ENCODE measurements around the gene HOXB3. TPM values are rescaled to one million over a fixed set of nuclear protein-coding genes. Genes with fewer than 3 reads are reported as not detected.

The HOXB3 gene
- polyA plus RNA-seq, 1 experiment = 33.0 TPM

- Histone ChIP-seq H3K27me3 (ENCODE audit: control insufficient read depth, insufficient read depth, low read length) (no peaks in the 10 kb centered on the region), H3K4me3 (ENCODE audit: low read depth, low read length) (no peak overlapping the region), H3K9me3 (ENCODE audit: control insufficient read depth, insufficient read depth, low read length) (no peaks in the 10 kb centered on the region), H3K27ac (ENCODE audit: low read depth, low read length) (no peak overlapping the region)
- TF ChIP-seq CTCF (IDR thresholded peaks at IDR 0.05; ENCODE audit: low read depth, low read length) = no peak
- ChIA-PET CTCF (interaction anchor here (1.3 kb wide), 1 partner anchor 169 kb away, joined by 3 read pairs; no protein-coding TSS in a partner anchor), POLR2A (interaction anchor here (1.7 to 2.0 kb wide), 2 partner anchors 10 to 36 kb away, joined by 6 to 14 read pairs; no protein-coding TSS in a partner anchor)
- no peak for DNase-seq (ENCODE audit: low read depth, low spot score)
Observed at GRCh38 chr17:48504953-48505352, 85.1 kb downstream of the HOXB3 start.

DNA sequence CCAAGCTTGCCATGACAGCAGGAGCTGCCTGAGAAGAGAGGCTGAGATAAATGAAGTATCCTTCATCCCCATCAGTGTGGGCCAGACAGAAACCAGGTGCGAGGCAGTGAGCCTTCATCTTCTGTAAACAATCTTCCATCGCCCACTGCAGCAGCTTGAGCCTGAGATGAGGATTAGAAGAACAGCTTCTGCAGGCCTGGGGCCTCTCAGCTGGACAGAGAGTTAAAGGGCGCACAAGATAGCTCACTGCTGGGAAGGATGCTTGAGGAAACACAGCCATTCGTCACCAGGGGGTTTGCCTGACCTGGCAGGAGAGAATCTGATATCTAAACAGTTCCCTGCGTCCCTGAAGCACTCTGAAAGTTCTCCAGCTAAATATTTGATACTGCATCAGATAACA lies 86.3 kb downstream of the HOXB3 start:
- peak overlapping the region; percentile 41 for H3K27ac ChIP-seq (ENCODE audit: low read depth, low read length)
- H3K9me3 ChIP-seq (ENCODE audit: control insufficient read depth, insufficient read depth, low read length) = no peaks in the 10 kb centered on the region
- no peak overlapping the region for H3K4me3 ChIP-seq (ENCODE audit: low read depth, low read length)
- ChIA-PET CTCF (interaction anchor here (0.9 to 1.7 kb wide), 7 partner anchors 8 to 168 kb away, joined by 3 to 9 read pairs (median 4); partner anchors contain the start of gene HOXB5), POLR2A (interaction anchor here (0.9 to 2.0 kb wide), 12 partner anchors 9 to 79 kb away, joined by 4 to 14 read pairs (median 5); no protein-coding TSS in a partner anchor)
- no peak for TF ChIP-seq CTCF (IDR thresholded peaks at IDR 0.05; ENCODE audit: low read depth, low read length)
- no peaks in the 10 kb centered on the region for H3K27me3 ChIP-seq (ENCODE audit: control insufficient read depth, insufficient read depth, low read length)
- DNase-seq (ENCODE audit: low read depth, low spot score) = peak; percentile 89

DNA sequence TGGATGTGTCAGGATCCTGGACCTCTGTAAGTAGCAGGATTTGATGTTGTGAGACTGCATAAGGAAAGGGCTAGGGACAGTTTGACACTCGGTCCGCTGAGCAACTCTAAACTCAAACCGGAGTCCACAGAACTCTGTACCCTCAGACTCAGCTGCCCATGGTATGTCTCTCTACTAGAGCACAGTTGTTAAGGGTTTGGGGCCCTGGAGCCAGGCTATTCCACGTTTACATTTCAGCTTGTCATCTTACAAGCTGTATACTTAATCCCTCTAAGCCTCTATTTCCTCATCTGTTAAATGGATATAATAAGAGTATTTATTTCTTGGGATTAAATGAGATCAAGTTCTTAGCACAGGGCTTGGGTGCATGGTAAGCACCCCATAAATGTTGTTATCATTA lies 87.1 kb downstream of the HOXB3 start:
- ChIA-PET POLR2A (interaction anchor here (1.0 to 2.0 kb wide), 8 partner anchors 8 to 80 kb away, joined by 5 to 14 read pairs (median 6); no protein-coding TSS in a partner anchor), CTCF (interaction anchor here (0.9 to 1.7 kb wide), 4 partner anchors 8 to 151 kb away, joined by 3 to 9 read pairs (median 4); no protein-coding TSS in a partner anchor)
- Histone ChIP-seq H3K4me3 (ENCODE audit: low read depth, low read length) (no peak overlapping the region), H3K27me3 (ENCODE audit: control insufficient read depth, insufficient read depth, low read length) (no peaks in the 10 kb centered on the region), H3K27ac (ENCODE audit: low read depth, low read length) (no peak overlapping the region), H3K9me3 (ENCODE audit: control insufficient read depth, insufficient read depth, low read length) (no peaks in the 10 kb centered on the region)
- no peak for DNase-seq (ENCODE audit: low read depth, low spot score)
- TF ChIP-seq CTCF (IDR thresholded peaks at IDR 0.05; ENCODE audit: low read depth, low read length) = no peak

- Histone ChIP-seq H3K27me3 (ENCODE audit: control insufficient read depth, insufficient read depth, low read length) (no peaks in the 10 kb centered on the region), H3K27ac (ENCODE audit: low read depth, low read length) (no peak overlapping the region), H3K4me3 (ENCODE audit: low read depth, low read length) (no peak overlapping the region), H3K9me3 (ENCODE audit: control insufficient read depth, insufficient read depth, low read length) (no peaks in the 10 kb centered on the region)
- POLR2A ChIA-PET = no interaction called here
- TF ChIP-seq CTCF (IDR thresholded peaks at IDR 0.05; ENCODE audit: low read depth, low read length) = no peak
- DNase-seq (ENCODE audit: low read depth, low spot score) = no peak
- CTCF ChIA-PET = interaction anchor here (1.6 kb wide), 1 partner anchor 10 kb away, joined by 9 read pairs; no protein-coding TSS in a partner anchor
Observed at GRCh38 chr17:48502312-48502711, 87.7 kb downstream of the HOXB3 start.

All from AG04450 (cell line).